ENCODE data around the gene MED25.
A peak's percentile ranks its signal among the peaks of the same experiment; 100 is the strongest.
"Not testable (repeated sequence)": the region's sequence is repeated elsewhere in the genome, so short reads cannot be mapped to it uniquely, and the experiment has no call there.

MED25 gene

DNA sequence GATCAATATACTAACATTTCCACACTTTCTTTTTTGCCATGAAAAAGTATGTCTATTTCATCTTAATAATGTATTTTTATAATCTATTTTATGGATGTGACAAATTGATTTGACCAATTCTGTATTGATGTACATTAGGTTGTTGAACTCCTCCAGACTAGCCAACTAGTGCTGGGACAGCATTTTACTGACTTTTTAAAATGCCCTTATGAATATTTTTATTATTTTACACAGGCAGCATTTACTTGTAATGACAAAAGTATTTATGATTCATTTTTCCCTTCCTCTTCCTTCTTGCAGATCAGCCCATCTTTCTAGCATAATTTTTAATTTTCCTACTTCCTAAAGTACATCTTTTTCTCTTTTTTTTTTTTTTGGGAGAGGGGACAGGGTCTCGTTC is 4.1 kb upstream of the MED25 start:
- DNase-seq (ENCODE audit: low read depth, low spot score), result no peak

DNA sequence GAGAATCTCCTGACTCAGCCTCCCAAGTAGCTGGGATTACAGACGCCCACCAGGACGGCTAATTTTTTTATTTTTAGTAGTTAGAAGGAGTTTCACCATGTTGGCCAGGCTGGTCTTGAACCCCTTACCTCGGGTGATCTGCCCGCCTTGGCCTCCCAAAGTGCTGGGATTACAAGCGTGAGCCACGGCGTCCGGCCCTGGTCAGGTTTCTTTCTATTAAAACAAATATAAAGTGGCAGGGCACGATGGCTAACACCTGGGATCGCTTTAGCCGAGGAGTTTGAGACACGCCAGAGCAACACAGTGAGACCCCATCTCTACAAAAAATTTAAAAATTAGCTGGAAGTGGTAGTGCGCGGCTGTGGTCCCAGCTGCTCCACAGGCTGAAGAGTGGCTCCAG is 1.5 kb upstream of the MED25 start:
- no peak for DNase-seq (ENCODE audit: low read depth, low spot score)

DNA sequence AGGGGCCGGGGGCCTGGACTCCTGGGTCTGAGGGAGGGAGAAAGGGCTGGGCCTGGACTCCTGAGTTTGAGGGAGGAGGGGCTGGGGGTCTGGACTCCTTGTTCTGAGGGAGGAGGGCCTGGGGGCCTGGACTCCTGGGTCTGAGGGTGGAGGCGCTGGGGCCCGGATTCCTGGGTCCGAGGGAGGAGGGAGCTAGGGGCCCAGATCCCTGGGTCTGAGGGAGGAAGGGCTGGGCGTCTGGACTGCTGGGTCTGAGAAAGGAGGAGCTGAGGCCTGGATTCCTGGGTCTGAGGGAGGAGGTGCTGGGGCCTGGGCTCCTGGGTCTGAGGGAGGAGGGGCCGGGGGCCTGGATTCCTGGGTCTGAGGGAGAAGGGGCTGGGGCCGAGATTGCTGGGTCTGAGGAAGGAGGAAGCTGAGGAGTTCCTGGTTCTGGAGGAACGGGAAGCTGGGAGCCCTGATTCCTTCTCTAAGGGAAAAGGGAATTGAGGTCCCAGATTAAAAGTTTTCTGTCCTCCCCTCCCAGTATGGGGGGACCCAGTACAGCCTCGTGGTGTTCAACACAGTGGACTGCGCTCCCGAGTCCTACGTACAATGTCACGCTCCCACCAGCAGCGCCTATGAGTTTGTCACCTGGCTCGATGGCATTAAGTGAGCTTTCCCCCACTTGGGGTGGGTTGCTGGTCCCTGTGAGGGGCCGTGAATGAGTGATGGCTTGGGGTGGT is 721 bp downstream of the MED25 start:
- peak; percentile 45 for DNase-seq (ENCODE audit: low read depth, low spot score)

DNA sequence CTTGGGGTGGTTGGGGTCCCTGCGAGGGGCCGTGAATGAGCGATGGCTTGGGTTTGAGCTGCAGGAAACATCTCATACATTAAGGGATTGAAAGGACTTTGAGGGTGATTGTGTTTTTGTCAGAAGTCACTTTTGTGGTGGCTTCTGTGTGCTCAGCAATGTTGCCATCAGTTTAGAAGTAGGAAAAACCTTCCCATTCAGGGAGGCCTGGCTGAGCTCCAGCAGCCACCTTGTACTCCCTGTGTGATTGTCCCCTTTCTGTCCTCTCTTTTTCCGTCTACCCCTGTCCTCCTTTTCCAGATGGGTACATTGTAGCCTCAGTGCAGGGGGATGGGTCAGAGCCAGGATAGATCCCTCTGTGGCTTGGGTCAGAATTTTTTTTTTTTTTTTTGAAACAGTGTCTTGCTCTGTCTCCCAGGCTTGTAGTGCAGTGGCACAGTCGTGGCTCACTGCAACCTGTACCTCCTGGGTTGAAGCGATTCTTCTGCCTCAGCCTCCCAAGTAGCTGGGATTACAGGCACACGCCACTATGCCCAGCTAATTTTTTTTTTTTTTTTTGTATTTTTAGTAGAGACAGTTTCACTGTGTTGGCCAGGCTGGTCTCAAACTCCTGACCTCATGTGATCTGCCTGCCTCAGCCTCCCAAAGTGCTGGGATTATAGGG is 1.5 kb downstream of the MED25 start:
- not testable (repeated sequence) for DNase-seq (ENCODE audit: low read depth, low spot score)

DNA sequence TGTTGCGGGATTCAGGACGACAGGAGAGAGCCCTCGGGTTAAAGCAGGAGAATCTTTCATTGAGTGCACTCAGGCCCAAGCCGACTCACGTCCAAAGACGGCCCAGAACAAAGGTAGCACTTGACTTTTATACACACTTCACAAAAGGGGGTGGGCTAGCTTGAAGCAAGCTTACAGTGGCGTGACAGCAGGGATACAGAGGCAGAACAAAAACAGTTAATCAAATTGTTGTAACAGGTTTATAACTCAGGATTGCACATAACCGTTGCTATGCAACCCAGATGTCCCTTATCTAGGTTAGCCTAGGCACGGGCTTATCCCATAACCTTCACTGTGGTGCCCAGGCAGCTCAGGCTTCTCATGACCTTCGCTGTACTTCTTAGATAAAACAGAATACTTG is 2.0 kb downstream of the MED25 start:
- no peak for DNase-seq (ENCODE audit: low read depth, low spot score)

DNA sequence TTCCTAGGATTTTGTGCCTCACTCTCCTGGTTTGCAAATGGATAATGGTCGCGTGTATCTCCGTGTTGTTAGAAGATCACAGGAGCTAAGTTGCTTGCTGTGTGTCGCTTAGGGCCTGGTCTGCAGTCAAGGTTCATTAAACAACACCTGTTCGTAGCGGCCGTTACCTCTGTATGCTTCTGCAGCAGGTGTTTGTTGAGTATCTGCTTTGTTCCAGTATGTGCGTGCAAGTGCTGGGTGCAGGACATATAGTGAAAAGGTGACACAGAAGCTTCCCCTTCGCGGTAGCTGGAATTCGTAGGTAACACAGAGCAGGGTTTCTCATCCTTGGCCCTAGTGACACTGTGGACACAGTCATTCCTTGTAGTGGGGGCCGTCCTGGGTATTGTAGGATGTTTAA is 5.4 kb downstream of the MED25 start:
- DNase-seq (ENCODE audit: low read depth, low spot score), result no peak

DNA sequence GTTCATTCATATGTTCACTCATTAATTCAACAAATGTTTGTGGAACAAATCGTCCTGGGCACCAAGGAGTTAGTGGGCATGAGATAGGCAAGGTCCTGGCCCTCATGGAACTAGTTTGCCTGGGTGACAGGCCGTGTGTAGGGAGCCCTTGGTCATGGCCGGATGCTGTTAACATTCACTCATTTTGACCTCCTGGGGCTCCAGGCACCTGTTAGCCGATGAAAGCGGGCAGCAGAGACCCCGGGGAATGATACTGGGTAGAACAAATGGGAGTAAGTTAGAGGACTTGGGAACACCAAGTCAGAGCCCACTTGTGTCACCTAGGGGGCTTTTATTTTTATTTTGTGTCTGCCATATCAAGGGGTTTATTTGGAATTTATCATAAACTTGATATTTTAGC is 6.6 kb downstream of the MED25 start:
- DNase-seq (ENCODE audit: low read depth, low spot score), result no peak

DNA sequence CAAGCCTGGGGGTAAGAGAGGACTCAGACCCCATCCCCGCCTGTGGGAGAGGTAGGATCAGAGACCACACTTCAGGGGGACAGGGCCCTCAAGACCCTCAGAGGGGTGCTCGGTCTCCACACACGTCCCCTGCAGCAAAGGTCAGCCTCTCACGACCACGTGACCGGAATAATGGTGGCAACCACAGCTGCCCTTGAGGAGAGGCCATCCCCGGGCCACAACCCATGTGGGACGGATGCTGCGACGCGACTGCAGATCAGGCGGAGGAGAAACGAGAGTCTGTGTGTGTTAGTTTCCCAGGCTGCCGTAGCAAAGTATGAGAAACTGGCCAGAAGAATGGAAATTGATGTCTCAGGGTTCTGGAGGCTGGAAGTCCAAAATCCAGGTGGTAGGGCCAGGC is 8.9 kb downstream of the MED25 start:
- DNase-seq (ENCODE audit: low read depth, low spot score), result no peak

DNA sequence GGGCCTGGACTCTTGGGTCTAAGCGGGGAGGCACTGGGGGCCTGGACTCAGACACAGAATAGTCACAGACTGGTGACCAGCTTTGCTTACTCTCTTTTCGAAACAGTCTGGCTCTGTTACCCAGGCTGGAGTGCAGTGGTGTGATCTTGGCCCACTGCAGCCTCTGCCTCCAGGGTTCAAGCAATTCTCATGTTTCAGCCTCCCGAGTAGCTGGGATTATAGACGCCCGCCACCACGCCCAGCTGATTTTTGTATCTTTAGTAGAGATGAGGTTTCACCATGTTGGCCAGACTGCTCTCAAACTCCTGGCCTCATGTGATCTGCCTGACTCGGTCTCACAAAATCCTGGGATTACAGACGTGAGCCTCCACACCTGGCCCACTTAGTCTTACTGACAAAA is 11.1 kb downstream of the MED25 start:
- DNase-seq (ENCODE audit: low read depth, low spot score), result no peak

DNA sequence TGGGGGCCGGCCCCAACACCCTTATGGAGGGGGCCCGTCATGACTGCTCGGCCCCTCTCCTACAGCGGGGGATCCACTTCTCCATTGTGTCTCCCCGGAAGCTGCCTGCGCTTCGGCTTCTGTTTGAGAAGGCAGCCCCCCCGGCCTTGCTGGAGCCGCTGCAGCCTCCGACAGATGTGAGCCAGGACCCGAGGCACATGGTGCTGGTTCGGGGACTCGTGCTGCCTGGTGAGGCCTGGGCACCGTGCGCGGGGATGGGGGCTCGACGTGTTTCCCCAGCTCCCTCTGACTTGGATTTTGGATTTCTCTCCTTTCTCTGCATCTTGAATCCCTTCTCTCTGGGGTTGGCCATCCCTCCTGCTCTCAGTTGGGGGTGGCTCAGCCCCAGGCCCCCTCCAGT is 11.6 kb downstream of the MED25 start:
- no peak for DNase-seq (ENCODE audit: low read depth, low spot score)

DNA sequence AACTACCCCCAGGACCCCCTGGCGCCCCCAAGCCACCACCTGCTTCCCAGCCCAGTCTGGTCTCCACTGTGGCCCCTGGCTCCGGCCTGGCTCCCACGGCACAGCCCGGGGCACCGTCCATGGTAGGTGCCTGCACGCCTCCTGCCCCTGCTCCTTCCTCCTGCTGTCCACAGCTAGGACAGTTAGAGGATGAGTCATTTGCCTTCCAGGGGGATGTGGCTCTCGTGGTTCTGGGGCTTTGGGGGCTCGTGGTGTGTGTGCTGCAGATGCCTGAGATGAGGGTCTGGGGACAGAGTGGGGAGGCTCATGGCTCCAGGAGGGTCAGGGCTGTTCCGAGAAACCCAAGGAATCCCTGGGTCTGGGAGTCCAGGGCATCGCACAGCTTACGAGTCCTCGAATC is 12.7 kb downstream of the MED25 start:
- DNase-seq (ENCODE audit: low read depth, low spot score), result no peak

DNA sequence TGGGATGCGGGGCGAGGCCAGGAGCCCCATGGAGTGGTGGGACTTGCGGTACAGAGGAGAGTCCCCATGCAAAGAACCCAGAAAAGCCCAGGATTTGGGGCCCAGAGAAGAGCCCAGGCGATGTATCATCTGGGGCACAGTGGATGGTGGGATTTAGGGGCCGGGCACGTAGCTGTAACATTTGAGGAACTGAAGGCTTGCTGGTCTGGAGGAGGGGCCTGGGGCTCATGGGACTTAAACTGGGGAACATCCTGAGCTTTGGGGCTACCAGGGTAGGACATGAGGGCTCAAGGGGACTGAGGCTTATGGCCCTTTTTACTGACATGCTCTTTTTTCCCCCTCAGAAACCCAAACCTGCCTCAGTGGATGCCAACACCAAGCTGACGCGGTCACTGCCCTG is 13.5 kb downstream of the MED25 start:
- DNase-seq (ENCODE audit: low read depth, low spot score), result no peak

DNA sequence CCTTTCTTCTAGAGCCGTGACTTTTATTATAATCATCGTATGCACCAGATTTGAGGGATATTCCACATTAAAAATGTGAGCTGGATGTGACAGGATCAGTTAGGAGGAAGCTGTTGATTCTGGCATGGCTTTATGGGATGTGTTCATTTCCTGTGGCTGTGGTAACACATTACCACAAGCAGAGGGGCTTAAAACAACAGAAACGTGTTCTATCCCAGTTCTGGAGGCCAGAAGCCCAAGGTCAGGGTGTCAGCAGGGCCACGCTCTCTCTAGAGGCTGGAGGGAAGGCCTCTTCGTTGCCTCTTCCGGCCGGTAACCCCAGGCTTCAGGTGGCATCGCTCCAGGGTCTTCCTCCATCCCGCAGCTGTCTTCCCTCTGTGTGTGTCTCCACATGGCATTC is 14.5 kb downstream of the MED25 start:
- DNase-seq (ENCODE audit: low read depth, low spot score), result no peak

DNA sequence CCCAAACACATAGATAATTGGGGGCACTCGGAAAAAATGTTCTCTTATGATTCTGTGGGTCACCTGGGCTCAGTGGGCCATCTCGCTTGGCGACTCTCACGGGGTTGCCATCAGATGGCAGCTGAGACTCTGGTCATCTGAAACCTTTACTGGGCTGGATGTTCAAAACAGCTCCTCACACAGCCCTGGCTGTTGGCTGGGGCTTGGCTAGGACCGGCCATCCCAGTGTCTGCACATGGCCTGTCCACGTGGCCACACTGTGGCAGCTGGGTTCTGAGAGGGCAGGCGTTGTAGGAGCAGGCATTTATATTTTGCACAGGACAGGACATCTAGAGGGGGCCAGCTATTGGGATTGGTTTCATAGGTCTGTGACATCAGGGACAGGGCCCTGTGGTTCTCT is 15.5 kb downstream of the MED25 start:
- no peak for DNase-seq (ENCODE audit: low read depth, low spot score)

DNA sequence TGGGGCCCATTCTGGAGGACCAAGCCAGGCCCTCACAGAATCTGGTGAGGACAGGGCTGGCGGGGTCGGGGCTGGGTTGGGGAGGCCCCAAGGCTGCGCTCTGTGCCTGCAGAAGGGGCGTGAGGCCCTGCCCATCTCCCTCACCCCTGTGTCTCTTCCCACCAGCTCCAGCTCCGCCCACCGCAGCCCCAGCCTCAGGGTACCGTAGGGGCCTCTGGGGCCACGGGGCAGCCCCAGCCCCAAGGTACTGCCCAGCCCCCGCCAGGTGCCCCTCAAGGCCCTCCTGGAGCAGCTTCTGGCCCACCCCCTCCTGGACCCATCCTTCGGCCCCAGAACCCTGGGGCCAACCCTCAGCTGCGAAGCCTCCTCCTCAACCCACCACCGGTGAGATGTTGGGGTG is 17.5 kb downstream of the MED25 start:
- DNase-seq (ENCODE audit: low read depth, low spot score), result no peak

DNA sequence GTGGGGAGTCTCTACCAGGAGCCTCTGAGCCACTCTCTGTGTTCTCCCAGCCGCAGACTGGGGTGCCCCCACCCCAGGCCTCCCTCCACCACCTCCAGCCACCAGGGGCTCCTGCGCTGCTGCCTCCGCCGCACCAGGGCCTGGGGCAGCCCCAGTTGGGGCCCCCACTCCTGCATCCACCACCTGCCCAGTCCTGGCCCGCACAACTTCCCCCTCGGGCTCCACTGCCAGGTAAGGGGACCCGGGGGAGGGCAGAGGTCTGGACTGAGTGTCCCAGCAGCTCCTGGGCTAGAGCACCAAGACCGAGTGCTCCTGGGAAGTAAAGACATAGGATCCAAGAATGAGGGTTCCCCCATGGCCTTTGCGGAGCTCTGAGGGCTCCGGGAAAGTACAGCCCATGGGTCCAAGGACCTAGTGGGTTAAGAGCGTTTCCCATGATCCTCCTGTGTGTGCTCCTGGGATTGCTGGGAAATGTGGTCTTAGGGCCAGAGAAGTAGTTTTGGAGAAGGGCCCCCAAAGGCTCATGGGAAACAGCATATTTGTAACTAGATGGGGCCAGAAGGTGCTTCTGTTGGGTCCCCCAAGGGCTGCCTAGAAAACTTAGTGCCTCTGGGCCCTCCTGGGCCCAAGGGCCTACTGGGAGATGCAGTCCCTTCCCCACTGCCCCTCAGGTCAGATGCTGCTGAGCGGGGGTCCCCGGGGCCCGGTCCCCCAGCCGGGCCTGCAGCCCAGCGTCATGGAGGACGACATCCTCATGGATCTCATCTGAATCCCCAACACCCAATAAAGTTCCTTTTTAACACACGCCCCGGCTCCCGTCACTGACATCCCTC is 18.3 kb downstream of the MED25 start:
- no peak for DNase-seq (ENCODE audit: low read depth, low spot score)

DNA sequence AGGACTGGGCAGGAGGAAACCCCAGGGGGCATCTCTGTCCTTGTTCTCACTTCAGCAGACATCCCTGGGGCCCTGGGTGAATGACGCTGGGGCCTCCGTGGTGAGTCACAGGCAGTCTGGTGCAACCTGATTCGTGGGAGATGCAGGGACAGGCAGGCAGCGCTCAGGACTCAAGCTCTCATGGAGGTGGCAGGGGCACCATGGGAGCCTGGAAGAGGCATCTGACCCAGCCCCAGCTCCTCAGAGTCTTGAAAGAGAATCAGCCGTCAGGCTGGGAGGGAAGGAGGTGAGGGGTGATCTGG is 18.9 kb downstream of the MED25 start:
- DNase-seq (ENCODE audit: low read depth, low spot score), result peak; percentile 36

DNA sequence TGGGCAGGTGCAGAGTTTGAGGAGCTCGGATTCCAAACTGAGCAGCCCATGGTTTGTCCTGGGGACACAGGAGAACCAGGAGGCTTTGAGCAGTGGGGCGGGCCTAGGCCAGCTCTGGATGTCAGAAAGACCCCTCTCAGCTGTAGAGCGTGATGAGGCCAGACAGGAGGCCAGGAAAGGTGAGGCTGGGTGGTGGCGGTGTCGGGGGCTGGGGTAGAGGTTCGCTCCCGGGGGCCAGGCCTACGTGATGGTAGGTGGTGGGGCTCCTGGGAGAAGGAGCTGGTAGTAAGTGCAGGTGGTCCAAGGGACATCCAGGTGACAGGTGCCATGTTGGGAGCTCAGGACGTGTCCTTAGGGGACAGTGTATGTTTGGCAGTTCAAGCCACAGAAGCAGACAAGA is 19.3 kb downstream of the MED25 start:
- DNase-seq (ENCODE audit: low read depth, low spot score), result no peak

DNA sequence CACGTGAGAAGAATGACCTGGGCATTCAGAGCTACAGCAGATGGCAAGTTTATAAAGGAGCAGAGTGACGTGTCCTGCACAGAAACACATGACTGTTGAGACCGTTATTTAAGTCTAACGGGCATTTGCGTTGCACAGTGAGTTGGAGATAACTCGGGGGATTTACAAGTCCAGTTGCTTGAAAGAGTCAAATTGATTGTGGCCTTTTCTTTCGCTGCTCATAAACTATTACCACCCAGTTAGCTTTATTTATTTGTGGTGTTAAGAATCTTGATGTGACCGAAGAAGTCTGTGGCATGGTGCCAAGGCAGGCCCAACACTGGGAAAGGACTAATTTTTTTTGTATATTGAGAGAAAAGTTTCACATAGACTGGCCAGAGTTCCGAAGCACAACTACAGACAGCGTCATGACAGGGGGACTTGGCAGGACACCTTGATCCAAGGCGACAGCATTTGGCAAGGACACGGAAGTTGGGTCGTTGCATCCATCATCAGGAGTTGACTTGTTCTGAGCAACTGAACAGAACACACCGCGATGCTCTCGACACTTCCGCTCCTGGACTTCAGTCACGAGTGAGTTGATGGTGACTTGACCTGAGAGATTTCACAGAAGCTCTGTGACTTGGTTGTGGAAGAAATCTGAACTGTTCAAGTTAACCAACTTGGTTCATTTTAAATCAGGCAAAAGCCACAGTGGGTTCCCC is 20.9 kb downstream of the MED25 start:
- no peak for DNase-seq (ENCODE audit: low read depth, low spot score)

DNA sequence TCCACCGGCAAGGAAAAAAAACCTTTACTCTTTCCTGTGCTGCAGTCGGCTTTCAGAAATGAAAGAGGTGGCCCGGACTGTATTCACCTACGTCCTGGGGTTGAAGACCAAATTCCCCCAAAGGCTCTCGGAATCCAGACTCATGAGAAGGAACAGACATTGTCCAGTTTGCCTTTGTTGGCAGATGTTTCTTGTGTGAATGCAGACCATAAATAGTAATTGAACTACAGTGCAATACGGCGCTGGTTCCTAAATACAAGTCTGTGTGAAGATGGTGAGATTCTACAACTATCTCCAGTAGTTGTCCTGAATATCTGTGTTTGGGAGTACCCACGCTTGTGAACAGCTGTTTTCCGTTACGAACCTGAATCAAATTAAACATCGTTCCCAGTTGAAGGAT is 21.6 kb downstream of the MED25 start:
- DNase-seq (ENCODE audit: low read depth, low spot score), result no peak

DNA sequence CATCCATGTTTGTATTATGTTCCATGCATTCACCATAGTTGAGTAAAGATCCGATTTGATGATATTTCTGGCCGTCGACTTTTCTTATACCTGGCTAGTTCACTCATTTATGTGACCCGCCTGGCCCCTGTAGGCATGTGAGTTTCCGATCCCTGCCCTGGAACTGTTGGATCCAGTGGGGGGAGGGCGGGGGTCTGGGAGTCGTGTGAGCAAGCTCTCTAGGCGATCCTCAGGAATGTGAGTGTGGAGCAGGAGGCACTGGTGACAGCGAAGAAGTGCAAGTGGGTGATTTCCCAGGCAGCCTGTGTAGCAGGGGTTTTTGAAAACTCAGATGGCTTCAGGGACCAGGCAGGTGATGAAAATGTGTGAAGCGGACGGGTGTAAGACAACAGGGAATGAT is 22.2 kb downstream of the MED25 start:
- no peak for DNase-seq (ENCODE audit: low read depth, low spot score)

DNA sequence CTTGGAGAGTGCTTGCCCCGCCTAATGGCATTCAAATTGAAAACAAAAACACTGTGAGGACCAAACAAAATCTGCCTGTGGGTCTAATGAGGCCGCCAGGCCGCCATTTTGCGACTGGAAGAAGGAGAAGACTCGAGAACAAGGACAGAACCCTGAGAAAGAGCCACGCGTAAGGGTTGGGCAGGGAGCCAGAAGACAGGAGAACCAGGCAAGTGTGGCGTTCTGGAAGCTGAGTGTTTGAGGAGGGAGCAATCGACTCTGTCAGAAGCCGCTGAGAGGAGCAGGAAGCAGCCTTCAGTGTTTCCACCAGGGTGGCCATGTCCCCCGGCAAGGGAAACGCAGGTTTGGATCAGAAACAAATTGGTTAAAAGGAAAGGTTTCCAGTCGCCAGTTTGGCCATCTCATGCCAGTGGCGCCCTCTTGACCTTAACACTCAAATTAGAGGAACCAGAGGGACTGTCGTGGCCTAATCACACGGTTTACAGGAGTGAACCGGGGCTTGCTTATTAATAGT is 22.7 kb downstream of the MED25 start:
- DNase-seq (ENCODE audit: low read depth, low spot score), result no peak

Measured in astrocyte of the hippocampus (primary cell).